GM10266 (cell line): ENCODE data around the gene ASB7.

Experiments
- DNase-seq: peaks from one replicate; pipeline ENCODE4 v3.0.0; 2012; ENCODE audit errors: extremely low spot score
- CTCF ChIP-seq: IDR thresholded peaks from 2 replicates; pipeline ENCODE4 v1.5.1; 2012; ENCODE audit warnings: mild to moderate bottlenecking, low read depth; ENCODE audit not compliant: control insufficient read depth, insufficient read depth; ENCODE audit errors: missing control alignments

Gene ASB7

DNA sequence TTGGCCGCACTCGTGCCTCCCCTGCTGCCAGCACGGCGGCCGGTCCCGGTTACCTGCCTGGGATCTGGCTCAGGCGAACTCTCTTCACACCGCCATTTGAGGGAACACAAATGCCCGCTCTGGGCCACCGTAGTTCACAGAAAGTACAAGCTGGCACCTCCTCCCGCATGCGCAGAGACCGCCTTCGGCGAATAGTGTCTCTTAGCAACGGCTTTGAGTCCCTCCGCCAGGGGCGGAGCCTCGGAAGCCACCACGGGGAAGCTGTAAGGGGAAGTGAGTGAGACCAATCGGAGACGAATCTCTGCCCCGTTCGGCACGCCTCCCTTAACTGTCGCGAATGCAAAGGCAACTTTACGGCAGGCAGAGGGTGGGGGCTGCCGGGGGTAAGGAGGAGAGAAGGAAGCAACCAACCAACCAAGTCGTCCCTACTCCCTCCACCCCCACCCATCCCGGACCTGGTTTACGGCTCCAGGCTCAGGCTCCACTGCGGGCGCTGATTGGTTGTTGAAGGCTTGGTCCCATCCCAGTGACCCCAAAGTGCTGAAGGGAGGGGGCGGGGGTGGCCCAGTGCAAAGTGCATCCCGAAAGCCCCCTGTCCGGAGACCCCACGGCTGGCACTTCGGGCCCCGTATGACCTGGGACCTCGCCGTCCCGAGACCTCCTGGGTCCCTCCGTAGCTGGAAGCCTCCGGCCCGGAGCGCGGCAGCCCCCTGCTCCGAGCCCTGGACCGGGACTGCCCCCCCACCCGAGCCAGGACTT, at the start of gene ASB7, which contains the start of gene LINS1:
Gene ASB7, plus strand, starts transcription at position 526 of the 759 bp plus-strand sequence. CDS start 9,628 bp downstream, outside the sequence.
Gene LINS1, minus strand, starts transcription at position 121 of the 759 bp plus-strand sequence. CDS start 21,342 bp downstream, outside the sequence.
- TF ChIP-seq CTCF, result no peak
- peak; percentile 91 for DNase-seq

DNA sequence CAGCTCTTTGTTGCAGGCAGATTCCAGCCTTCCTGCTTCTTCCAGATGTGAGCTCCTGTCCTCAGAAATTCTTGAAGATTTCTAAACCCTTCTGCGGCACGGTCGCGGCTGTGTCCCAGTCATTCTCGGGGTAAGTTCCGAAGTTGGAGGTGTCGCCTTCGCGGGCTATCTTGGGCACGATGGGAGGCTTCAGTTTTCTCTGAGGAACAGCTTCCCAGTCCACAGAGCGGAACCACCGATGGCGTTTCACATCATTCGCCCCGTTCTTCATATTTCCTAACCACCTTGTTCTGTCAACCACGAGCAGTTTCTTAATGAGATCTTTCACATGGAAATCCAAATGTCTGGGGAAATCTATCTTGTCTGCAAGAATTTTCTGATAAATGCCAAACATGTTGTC, 48.9 kb upstream of the ASB7 start:
- no peak for TF ChIP-seq CTCF

DNA sequence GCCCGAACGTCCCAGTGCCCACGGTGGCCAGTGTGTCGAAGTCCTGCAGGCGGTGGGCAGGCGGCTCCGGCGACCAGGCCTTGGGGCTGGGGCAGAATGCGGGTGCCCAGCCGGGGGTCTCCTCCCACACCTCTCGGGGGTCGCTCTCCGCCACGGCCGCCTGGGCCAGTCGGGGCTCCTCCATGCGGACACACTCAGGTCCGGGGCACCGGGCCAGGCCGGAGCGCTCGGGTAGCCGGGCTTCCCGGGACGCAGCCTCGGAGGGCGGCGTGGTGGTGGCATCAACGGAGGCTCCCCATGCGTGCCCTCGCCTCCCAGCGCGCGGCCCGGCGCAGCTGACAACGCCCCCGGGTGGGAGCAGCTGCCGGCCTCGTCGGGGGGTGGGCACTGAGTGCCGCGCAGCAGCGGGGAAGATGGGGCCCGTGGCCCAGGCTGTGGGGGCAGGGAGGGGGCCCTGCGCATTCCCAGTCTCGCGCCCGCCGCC, 43.6 kb upstream of the ASB7 start:
- no peak for TF ChIP-seq CTCF
- no peak for DNase-seq

More for the DNA sequence above, 48.9 kb upstream of the ASB7 start:
- no peak for DNase-seq

GRCh38 chr15:100559330-100559729, 43.1 kb upstream of the ASB7 start:
- no peak for DNase-seq
- no peak for TF ChIP-seq CTCF

DNA sequence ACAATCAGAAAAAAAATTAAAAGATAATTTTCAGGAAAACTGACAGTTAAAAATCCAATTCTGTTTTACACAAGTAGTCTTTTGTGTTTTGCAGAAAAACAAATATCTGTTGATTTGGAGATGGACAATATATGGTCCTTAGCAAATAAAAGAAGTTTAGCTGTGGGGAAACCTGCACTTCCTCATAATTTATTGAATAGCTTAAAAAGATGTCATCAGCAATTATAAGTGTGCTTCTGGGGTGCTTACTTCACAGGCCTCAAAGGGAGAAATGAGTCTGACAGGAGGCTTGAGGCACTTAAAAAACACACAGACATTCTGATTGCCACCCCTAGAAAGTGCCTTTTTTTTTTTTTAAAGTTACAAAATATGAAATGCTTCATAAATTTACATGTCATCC, 42.1 kb upstream of the ASB7 start:
- no peak for DNase-seq
- TF ChIP-seq CTCF, result no peak

DNA sequence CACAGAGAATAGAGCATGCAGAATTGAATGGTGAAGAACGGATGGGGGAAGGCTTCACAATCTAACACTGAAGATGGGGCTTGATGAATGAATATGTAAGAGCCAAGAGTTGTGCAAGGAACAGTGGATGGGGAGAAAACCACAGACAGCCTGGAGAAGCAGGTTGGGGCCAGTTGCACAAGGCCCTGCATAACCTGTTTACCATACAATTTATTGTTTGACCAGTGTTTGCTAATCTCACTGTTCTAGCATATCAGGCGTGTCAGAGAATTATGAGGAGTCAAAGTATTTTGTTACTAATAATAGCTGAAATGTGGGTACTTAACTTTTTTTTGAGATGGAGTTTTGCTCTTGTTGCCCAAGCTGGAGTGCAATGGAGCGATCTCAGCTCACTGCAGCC, 36.8 kb upstream of the ASB7 start:
- no peak for DNase-seq
- no peak for TF ChIP-seq CTCF
